Measurements from ENCODE around the gene GSDMA. TPM values are rescaled to one million over a fixed set of nuclear protein-coding genes. Genes with fewer than 3 reads are reported as not detected.

GSDMA gene
- total RNA-seq, 4 donors from 2014 or later = not detected

GRCh38 chr17:39979893-39980350 is 17.1 kb downstream of the GSDMA start:
- H3K4me3 ChIP-seq (replicated peaks in 1 of 3) = peak overlapping the region; percentile 5 to 66 (median 65)
- DNase-seq = peak in 1 of 2 donors; percentile 6
- H3K27me3 ChIP-seq = no peaks in the 10 kb centered on the region
- H3K4me1 ChIP-seq = peaks cover 13 to 20% of the 10 kb centered on the region in 2 donors
- intact Hi-C loops (cut with DNase I) = loop anchor here (10.0 kb wide), 1 partner anchor 105 kb away; no protein-coding TSS in a partner anchor
- TF ChIP-seq CTCF (IDR thresholded peaks at IDR 0.05) = no peak
- no peak for TF ChIP-seq POLR2A (IDR thresholded peaks at IDR 0.05)
- peaks cover 7 to 8% of the 10 kb centered on the region in 2 donors for H3K36me3 ChIP-seq
- 0% methylated on average over 10 of the region's 10 CpGs for WGBS, 2 donors
- H3K9me3 ChIP-seq = no peaks in the 10 kb centered on the region
- H3K27ac ChIP-seq = peak overlapping the region in 2 of 3 donors; percentile 53 to 59

GRCh38 chr17:39980351-39981206 is 17.8 kb downstream of the GSDMA start, which contains the start of gene PSMD3:
Gene PSMD3 (plus strand): TSS chr17:39980807. CDS start chr17:39980971, 164 bp downstream.
- Histone ChIP-seq H3K4me1 (peaks cover 13 to 20% of the 10 kb centered on the region in 2 donors), H3K27me3 (no peaks in the 10 kb centered on the region), H3K36me3 (peaks cover 13 to 15% of the 10 kb centered on the region in 2 donors), H3K27ac (peak within 1 kb of the TSS; percentile 54 to 77 (median 66)), H3K9me3 (no peaks in the 10 kb centered on the region), H3K4me3 (replicated peaks in 1 of 3) (peak within 1 kb of the TSS; percentile 55 to 84 (median 65))
- WGBS, 2 donors = 0% methylated on average over 28 to 35 of the region's 84 CpGs
- TF ChIP-seq CTCF (IDR thresholded peaks at IDR 0.05) (peak; percentile 52 to 97 (median 82)), POLR2A (IDR thresholded peaks at IDR 0.05) (peak; percentile 9 to 85)
- intact Hi-C loops (cut with DNase I) = no loop called here
- DNase-seq = peak; percentile 99

GRCh38 chr17:39981207-39981741 is 18.5 kb downstream of the GSDMA start:
- Histone ChIP-seq H3K27me3 (no peaks in the 10 kb centered on the region), H3K4me3 (replicated peaks in 1 of 3) (peak overlapping the region; percentile 55 to 84 (median 65)), H3K4me1 (peaks cover 13 to 20% of the 10 kb centered on the region in 2 donors), H3K27ac (peak overlapping the region; percentile 54 to 77 (median 66)), H3K9me3 (no peaks in the 10 kb centered on the region), H3K36me3 (peaks cover 19 to 22% of the 10 kb centered on the region in 2 donors)
- intact Hi-C loops (cut with DNase I) = no loop called here
- DNase-seq = no peak
- no peak for TF ChIP-seq CTCF (IDR thresholded peaks at IDR 0.05)
- no peak for TF ChIP-seq POLR2A (IDR thresholded peaks at IDR 0.05)
- 1 to 2% methylated on average over 8 to 10 of the region's 15 CpGs for WGBS, 2 donors

GRCh38 chr17:39981766-39982375 is 19.1 kb downstream of the GSDMA start:
- intact Hi-C loops (cut with DNase I) = no loop called here
- DNase-seq = no peak
- H3K27me3 ChIP-seq = no peaks in the 10 kb centered on the region
- 21 to 22% methylated on average over 7 of the region's 7 CpGs for WGBS, 2 donors
- peak overlapping the region in 1 of 3 donors; percentile 77 for H3K27ac ChIP-seq
- peaks cover 25 to 28% of the 10 kb centered on the region in 2 donors for H3K36me3 ChIP-seq
- peaks cover 13 to 20% of the 10 kb centered on the region in 2 donors for H3K4me1 ChIP-seq
- H3K4me3 ChIP-seq (replicated peaks in 1 of 3) = peak overlapping the region in 2 of 3 donors; percentile 55 to 65
- TF ChIP-seq POLR2A (IDR thresholded peaks at IDR 0.05) = no peak
- no peak for TF ChIP-seq CTCF (IDR thresholded peaks at IDR 0.05)
- no peaks in the 10 kb centered on the region for H3K9me3 ChIP-seq
